ENCODE results near the gene RNF5.
"Not testable (repeated sequence)": the region's sequence is repeated elsewhere in the genome, so short reads cannot be mapped to it uniquely, and the experiment has no call there.

The RNF5 gene

GRCh38 chr6:32175711-32176475, 2.3 kb upstream of the RNF5 start, which contains the start of gene AGPAT1:
Gene AGPAT1 (minus strand): TSS chr6:32176084. CDS start chr6:32171496, 4,588 bp downstream.
- DNase-seq (ENCODE audit: low read depth in 2 of 2), result peak; percentile 94

GRCh38 chr6:32176476-32177182, 1.6 kb upstream of the RNF5 start:
- no peak for DNase-seq (ENCODE audit: low read depth in 2 of 2)

GRCh38 chr6:32177183-32177787, 920 bp upstream of the RNF5 start:
- no peak for DNase-seq (ENCODE audit: low read depth in 2 of 2)

- no peak for DNase-seq (ENCODE audit: low read depth in 2 of 2)
These were observed 589 bp downstream of the RNF5 start for GRCh38 chr6:32178547-32179440.

GRCh38 chr6:32179766-32180405, 1.7 kb downstream of the RNF5 start:
- DNase-seq (ENCODE audit: low read depth in 2 of 2), result no peak

GRCh38 chr6:32181148-32181702, 3.0 kb downstream of the RNF5 start:
- no peak for DNase-seq (ENCODE audit: low read depth in 2 of 2)

- DNase-seq (ENCODE audit: low read depth in 2 of 2), result no peak
These were observed 3.8 kb downstream of the RNF5 start for GRCh38 chr6:32181915-32182529.

GRCh38 chr6:32182555-32182981, 4.4 kb downstream of the RNF5 start:
- DNase-seq (ENCODE audit: low read depth in 2 of 2), result no peak

GRCh38 chr6:32183030-32183429, 4.8 kb downstream of the RNF5 start:
- no peak for DNase-seq (ENCODE audit: low read depth in 2 of 2)

GRCh38 chr6:32183483-32184083, 5.4 kb downstream of the RNF5 start:
- DNase-seq (ENCODE audit: low read depth in 2 of 2), result no peak

GRCh38 chr6:32184084-32184640, 6.0 kb downstream of the RNF5 start, which contains the start of gene AGER:
Gene AGER (minus strand): TSS chr6:32184253. CDS start chr6:32184222, 31 bp downstream.
- DNase-seq (ENCODE audit: low read depth in 2 of 2), result no peak

GRCh38 chr6:32185681-32186131, 7.5 kb downstream of the RNF5 start:
- peak; percentile 36 to 39 for DNase-seq (ENCODE audit: low read depth in 2 of 2)

- not testable (repeated sequence) for DNase-seq (ENCODE audit: low read depth in 2 of 2)
These were observed 8.1 kb downstream of the RNF5 start for GRCh38 chr6:32186151-32186840.

- no peak for DNase-seq (ENCODE audit: low read depth in 2 of 2)
These were observed 9.0 kb downstream of the RNF5 start for GRCh38 chr6:32187009-32187709.

- DNase-seq (ENCODE audit: low read depth in 2 of 2), result not testable (repeated sequence)
These were observed 9.6 kb downstream of the RNF5 start for GRCh38 chr6:32187725-32188380.

GRCh38 chr6:32188381-32189068, 10.3 kb downstream of the RNF5 start:
- no peak for DNase-seq (ENCODE audit: low read depth in 2 of 2)

Measured in stimulated activated CD8-positive, alpha-beta memory T cell treated with anti-CD3 and anti-CD28 coated beads, Interleukin-7, amount 100 ng/mL, for 4 hours (primary cell).